ENCODE results near the gene SLC25A25. TPM values are rescaled to one million over a fixed set of nuclear protein-coding genes. Genes with fewer than 3 reads are reported as not detected.

Gene SLC25A25
- total RNA-seq, 4 donors from 2014 or later: 15.8 to 37.9 (median 24.1) TPM

DNA sequence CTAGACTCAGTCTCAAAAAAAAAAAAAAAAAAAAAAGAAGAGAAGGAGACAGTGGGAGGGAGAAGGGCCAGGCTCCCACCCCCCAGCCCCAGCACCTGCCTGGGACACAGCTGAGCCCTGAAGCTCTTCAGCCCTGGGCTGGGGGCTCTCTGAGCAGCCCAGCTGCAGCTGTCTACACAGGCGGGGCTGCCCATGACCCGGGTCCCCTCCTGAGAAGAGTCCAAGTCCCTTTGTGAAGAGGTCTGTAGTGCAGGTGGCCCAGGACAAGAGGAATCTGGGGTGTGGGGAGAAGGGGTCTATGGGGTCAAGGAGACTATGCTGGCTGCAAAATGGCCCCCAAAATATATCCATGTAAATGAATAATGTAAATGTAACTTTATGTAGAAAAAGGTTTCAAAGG is 74.6 kb downstream of the SLC25A25 start:
- H3K9me3 ChIP-seq: no peaks in the 10 kb centered on the region
- H3K4me3 ChIP-seq: no peak overlapping the region
- no peak for DNase-seq
- intact Hi-C loops (cut with DNase I): no loop called here
- no peak overlapping the region for H3K27ac ChIP-seq
- peaks cover 18 to 44% (median 26%) of the 10 kb centered on the region in 3 donors for H3K4me1 ChIP-seq
- no peaks in the 10 kb centered on the region for H3K27me3 ChIP-seq
- 45 to 80% methylated on average over 1 to 2 of the region's 2 CpGs for whole genome bisulfite sequencing, 2 donors
- H3K36me3 ChIP-seq: no peaks in the 10 kb centered on the region
- TF ChIP-seq, protein P1, sequence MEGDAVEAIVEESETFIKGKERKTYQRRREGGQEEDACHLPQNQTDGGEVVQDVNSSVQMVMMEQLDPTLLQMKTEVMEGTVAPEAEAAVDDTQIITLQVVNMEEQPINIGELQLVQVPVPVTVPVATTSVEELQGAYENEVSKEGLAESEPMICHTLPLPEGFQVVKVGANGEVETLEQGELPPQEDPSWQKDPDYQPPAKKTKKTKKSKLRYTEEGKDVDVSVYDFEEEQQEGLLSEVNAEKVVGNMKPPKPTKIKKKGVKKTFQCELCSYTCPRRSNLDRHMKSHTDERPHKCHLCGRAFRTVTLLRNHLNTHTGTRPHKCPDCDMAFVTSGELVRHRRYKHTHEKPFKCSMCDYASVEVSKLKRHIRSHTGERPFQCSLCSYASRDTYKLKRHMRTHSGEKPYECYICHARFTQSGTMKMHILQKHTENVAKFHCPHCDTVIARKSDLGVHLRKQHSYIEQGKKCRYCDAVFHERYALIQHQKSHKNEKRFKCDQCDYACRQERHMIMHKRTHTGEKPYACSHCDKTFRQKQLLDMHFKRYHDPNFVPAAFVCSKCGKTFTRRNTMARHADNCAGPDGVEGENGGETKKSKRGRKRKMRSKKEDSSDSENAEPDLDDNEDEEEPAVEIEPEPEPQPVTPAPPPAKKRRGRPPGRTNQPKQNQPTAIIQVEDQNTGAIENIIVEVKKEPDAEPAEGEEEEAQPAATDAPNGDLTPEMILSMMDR (IDR thresholded peaks at IDR 0.05): no peak
- no peak for TF ChIP-seq POLR2A (IDR thresholded peaks at IDR 0.05)

DNA sequence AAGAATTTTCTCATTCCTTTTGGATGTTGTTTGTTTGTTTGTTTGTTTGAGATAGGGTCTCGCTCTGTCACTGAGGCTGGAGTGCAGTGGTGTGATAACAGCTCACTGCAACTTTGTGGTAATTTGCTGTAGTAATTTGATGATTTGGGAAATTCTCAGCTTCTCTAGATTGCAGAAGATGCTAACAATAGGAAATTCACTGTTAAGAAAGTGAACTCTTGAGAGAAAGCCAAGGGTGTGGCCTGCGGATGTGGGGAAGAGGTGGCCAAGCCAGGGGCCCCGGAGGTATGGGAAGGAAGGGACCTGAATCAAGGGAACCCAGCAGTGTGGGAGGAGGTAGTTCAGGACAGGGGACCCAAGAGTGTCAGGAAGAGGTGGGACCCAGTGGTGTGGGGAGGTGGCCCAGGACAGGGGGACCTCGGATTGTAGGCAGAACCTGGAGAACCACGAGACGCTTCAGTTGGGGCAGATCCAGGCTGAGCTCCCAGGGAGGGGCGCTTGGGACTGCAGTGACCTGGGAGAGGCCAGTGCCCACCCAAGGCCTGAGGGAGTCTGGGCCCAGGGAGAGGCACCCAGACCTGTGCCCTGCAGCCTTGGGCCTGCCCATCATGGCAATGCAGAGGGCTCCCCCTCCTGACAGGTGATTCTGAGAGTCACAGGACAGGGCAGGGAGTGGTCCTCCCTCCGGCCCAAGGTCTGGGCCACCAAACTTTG is 75.7 kb downstream of the SLC25A25 start:
- WGBS, 2 donors: 50 to 70% methylated on average over 6 to 7 of the region's 8 CpGs
- H3K27ac ChIP-seq: peak overlapping the region in 1 of 4 donors; percentile 1
- intact Hi-C loops (cut with DNase I): no loop called here
- H3K9me3 ChIP-seq: no peaks in the 10 kb centered on the region
- TF ChIP-seq, protein P1 (IDR thresholded peaks at IDR 0.05): no peak
- no peak for TF ChIP-seq POLR2A (IDR thresholded peaks at IDR 0.05)
- H3K4me3 ChIP-seq: no peak overlapping the region
- no peaks in the 10 kb centered on the region for H3K27me3 ChIP-seq
- H3K4me1 ChIP-seq: peaks cover 26 to 55% (median 28%) of the 10 kb centered on the region in 3 donors
- DNase-seq: no peak
- no peaks in the 10 kb centered on the region for H3K36me3 ChIP-seq

DNA sequence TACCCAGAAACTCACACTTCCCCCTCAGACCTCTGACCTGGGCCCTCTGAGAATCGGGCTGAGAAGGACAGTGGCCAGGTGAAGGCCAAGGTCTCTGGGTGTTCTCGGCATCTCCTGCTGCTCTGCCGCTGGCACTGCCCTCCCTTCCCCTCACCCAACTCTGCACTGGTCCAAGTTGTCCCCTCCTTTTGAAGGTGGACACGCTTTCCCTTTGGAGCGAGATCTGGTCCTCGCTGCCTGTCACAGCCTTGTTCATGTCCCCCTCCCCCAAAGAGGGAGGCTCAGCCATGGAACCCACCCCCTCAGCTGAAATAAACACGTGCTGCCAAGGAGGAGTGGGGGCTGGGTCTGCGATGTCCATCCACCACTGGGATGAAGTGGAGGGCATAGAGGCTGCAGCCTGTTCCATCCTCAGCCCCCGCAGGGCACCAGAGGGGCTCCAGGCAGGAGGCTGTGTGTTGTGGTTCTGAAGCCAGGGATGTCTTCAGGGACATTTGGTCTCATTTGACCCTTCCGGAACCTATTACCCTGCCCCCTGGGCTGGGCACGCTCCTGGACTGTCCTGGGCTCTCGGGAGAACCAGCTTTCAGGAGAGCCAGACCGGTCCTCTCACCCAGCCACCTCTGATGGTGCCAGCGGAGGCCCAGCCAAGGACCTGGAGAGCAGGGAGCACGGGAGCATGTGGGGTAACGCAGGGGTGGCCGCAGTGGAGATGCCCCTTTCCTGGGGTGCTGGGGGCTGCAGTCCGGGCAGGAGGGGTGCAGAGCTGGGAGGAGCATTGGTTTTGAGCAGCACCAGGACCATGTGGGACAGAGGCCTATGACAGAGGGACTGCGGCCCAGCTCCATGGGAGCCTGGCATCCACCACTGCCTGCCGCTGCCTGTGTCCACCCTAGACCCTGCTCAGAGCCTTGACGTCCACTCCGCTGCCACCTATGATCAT is 76.5 kb downstream of the SLC25A25 start:
- WGBS, 2 donors: 89 to 100% methylated on average over 1 to 6 of the region's 22 CpGs
- intact Hi-C loops (cut with DNase I): no loop called here
- Histone ChIP-seq H3K4me3 (no peak overlapping the region), H3K4me1 (peaks cover 35 to 63% (median 37%) of the 10 kb centered on the region in 3 donors), H3K27me3 (no peaks in the 10 kb centered on the region), H3K9me3 (no peaks in the 10 kb centered on the region), H3K36me3 (no peaks in the 10 kb centered on the region), H3K27ac (peak overlapping the region; percentile 78 to 87 (median 82))
- no peak for TF ChIP-seq POLR2A (IDR thresholded peaks at IDR 0.05)
- TF ChIP-seq, protein P1 (IDR thresholded peaks at IDR 0.05): no peak
- no peak for DNase-seq

DNA sequence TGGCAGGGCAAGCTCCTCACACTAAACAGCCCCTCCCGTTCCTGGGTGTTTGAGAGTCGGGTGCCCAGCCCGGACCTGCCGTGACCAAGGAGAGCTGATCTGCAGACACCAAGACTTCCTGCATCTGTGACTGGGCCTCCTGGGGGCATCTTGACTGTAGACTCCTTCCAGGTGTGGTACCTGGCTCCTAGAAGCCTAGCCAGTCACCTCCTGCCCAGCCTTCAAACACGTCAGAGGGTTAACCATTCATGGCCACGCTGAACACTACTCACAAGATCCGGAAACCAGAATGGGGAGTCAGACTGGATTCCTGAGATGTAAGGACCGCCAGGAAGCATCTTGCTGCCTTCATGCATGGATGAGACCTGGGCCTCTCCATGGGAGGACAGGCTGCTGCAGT is 77.5 kb downstream of the SLC25A25 start:
- intact Hi-C loops (cut with DNase I): no loop called here
- Histone ChIP-seq H3K4me3 (no peak overlapping the region), H3K27me3 (no peaks in the 10 kb centered on the region), H3K9me3 (no peaks in the 10 kb centered on the region), H3K36me3 (no peaks in the 10 kb centered on the region), H3K27ac (peak overlapping the region; percentile 78 to 87 (median 82)), H3K4me1 (peaks cover 42 to 74% (median 42%) of the 10 kb centered on the region in 3 donors)
- 76% methylated on average over 2 of the region's 8 CpGs; no CpG with 5 or more reads in 1 of the 2 donors for WGBS, 2 donors
- no peak for TF ChIP-seq POLR2A (IDR thresholded peaks at IDR 0.05)
- TF ChIP-seq, protein P1 (IDR thresholded peaks at IDR 0.05): no peak
- DNase-seq: no peak

DNA sequence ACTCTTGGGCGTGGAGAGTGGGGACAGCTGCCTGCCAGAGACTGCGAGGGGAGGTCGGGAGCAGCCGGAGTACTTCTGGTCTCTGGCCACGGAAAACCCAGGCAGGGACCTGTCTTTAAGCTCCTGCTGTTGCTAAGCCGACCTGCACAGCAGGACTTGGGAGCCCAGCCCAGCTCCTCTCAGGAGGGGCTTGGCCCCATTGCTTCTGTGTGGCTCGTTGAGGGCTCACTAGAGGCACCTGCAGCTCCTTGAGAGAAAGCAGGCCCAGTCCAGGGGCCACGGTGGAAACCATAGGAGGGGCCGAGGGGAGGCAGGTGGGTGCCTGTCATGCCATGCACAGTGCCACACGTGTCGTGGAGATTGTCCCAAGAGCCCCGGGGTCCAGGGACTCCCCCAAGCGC is 77.9 kb downstream of the SLC25A25 start:
- Histone ChIP-seq H3K9me3 (no peaks in the 10 kb centered on the region), H3K4me1 (peaks cover 42 to 78% (median 44%) of the 10 kb centered on the region in 3 donors), H3K27me3 (no peaks in the 10 kb centered on the region), H3K36me3 (no peaks in the 10 kb centered on the region), H3K4me3 (no peak overlapping the region), H3K27ac (peak overlapping the region; percentile 78 to 87 (median 82))
- 23 to 75% methylated on average over 4 of the region's 13 CpGs for WGBS, 2 donors
- intact Hi-C loops (cut with DNase I): no loop called here
- no peak for TF ChIP-seq POLR2A (IDR thresholded peaks at IDR 0.05)
- TF ChIP-seq, protein P1 (IDR thresholded peaks at IDR 0.05): no peak
- no peak for DNase-seq

Measured in esophagus squamous epithelium (tissue), 5 donors.